ENCODE measurements around the gene ZBTB16. TPM values are rescaled to one million over a fixed set of nuclear protein-coding genes. Genes with fewer than 3 reads are reported as not detected.

Gene ZBTB16
- total and polyA plus RNA-seq, 2 donors, result 10.3 to 95.2 TPM

- H3K27ac ChIP-seq (ENCODE audit: low read depth), result no peak overlapping the region
- no peaks in the 10 kb centered on the region for H3K4me1 ChIP-seq (ENCODE audit: insufficient read depth)
- no peaks in the 10 kb centered on the region for H3K36me3 ChIP-seq (ENCODE audit: insufficient read depth)
- WGBS, result 83% methylated on average over 3 of the region's 3 CpGs
- DNase-seq (ENCODE audit: extremely low spot score), result no peak
- no peak overlapping the region for H3K4me3 ChIP-seq (ENCODE audit: low read depth, low read length)
Observed at GRCh38 chr11:114273071-114273470, 213.6 kb downstream of the ZBTB16 start.

- Histone ChIP-seq H3K4me1 (ENCODE audit: insufficient read depth) (no peaks in the 10 kb centered on the region), H3K36me3 (ENCODE audit: insufficient read depth) (no peaks in the 10 kb centered on the region), H3K27ac (ENCODE audit: low read depth) (no peak overlapping the region), H3K4me3 (ENCODE audit: low read depth, low read length) (no peak overlapping the region)
- DNase-seq (ENCODE audit: extremely low spot score), result no peak
- 80% methylated on average over 5 of the region's 5 CpGs for WGBS
Observed at GRCh38 chr11:114273890-114274635, 214.6 kb downstream of the ZBTB16 start.

- 78% methylated on average over 3 of the region's 3 CpGs for WGBS
- no peak overlapping the region for H3K4me3 ChIP-seq (ENCODE audit: low read depth, low read length)
- H3K36me3 ChIP-seq (ENCODE audit: insufficient read depth), result no peaks in the 10 kb centered on the region
- DNase-seq (ENCODE audit: extremely low spot score), result no peak
- no peaks in the 10 kb centered on the region for H3K4me1 ChIP-seq (ENCODE audit: insufficient read depth)
- H3K27ac ChIP-seq (ENCODE audit: low read depth), result no peak overlapping the region
Observed at GRCh38 chr11:114274637-114275036, 215.1 kb downstream of the ZBTB16 start.

GRCh38 chr11:114275280-114275679, 215.8 kb downstream of the ZBTB16 start:
- H3K4me1 ChIP-seq (ENCODE audit: insufficient read depth), result no peaks in the 10 kb centered on the region
- no peak overlapping the region for H3K4me3 ChIP-seq (ENCODE audit: low read depth, low read length)
- WGBS, result 70% methylated on average over 3 of the region's 3 CpGs
- no peaks in the 10 kb centered on the region for H3K36me3 ChIP-seq (ENCODE audit: insufficient read depth)
- H3K27ac ChIP-seq (ENCODE audit: low read depth), result no peak overlapping the region
- DNase-seq (ENCODE audit: extremely low spot score), result no peak

- DNase-seq (ENCODE audit: extremely low spot score), result no peak
- Histone ChIP-seq H3K4me3 (ENCODE audit: low read depth, low read length) (no peak overlapping the region), H3K4me1 (ENCODE audit: insufficient read depth) (no peaks in the 10 kb centered on the region), H3K36me3 (ENCODE audit: insufficient read depth) (no peaks in the 10 kb centered on the region), H3K27ac (ENCODE audit: low read depth) (no peak overlapping the region)
- 59% methylated on average over 5 of the region's 5 CpGs for WGBS
Observed at GRCh38 chr11:114276077-114276476, 216.6 kb downstream of the ZBTB16 start.

GRCh38 chr11:114277637-114278341, 218.3 kb downstream of the ZBTB16 start:
- Histone ChIP-seq H3K27ac (ENCODE audit: low read depth) (no peak overlapping the region), H3K4me3 (ENCODE audit: low read depth, low read length) (no peak overlapping the region), H3K4me1 (ENCODE audit: insufficient read depth) (no peaks in the 10 kb centered on the region), H3K36me3 (ENCODE audit: insufficient read depth) (no peaks in the 10 kb centered on the region)
- DNase-seq (ENCODE audit: extremely low spot score), result no peak
- 80% methylated on average over 11 of the region's 11 CpGs for WGBS

- WGBS, result 87% methylated on average over 4 of the region's 4 CpGs
- H3K4me1 ChIP-seq (ENCODE audit: insufficient read depth), result no peaks in the 10 kb centered on the region
- H3K36me3 ChIP-seq (ENCODE audit: insufficient read depth), result no peaks in the 10 kb centered on the region
- DNase-seq (ENCODE audit: extremely low spot score), result no peak
- no peak overlapping the region for H3K27ac ChIP-seq (ENCODE audit: low read depth)
- no peak overlapping the region for H3K4me3 ChIP-seq (ENCODE audit: low read depth, low read length)
Observed at GRCh38 chr11:114278342-114279065, 219.0 kb downstream of the ZBTB16 start.

- DNase-seq (ENCODE audit: extremely low spot score), result no peak
- WGBS, result 80% methylated on average over 9 of the region's 9 CpGs
- no peak overlapping the region for H3K4me3 ChIP-seq (ENCODE audit: low read depth, low read length)
- H3K4me1 ChIP-seq (ENCODE audit: insufficient read depth), result no peaks in the 10 kb centered on the region
- H3K27ac ChIP-seq (ENCODE audit: low read depth), result no peak overlapping the region
- H3K36me3 ChIP-seq (ENCODE audit: insufficient read depth), result no peaks in the 10 kb centered on the region
Observed at GRCh38 chr11:114279792-114280546, 220.5 kb downstream of the ZBTB16 start.

GRCh38 chr11:114280696-114281095, 221.2 kb downstream of the ZBTB16 start:
- Histone ChIP-seq H3K4me3 (ENCODE audit: low read depth, low read length) (no peak overlapping the region), H3K36me3 (ENCODE audit: insufficient read depth) (no peaks in the 10 kb centered on the region), H3K27ac (ENCODE audit: low read depth) (no peak overlapping the region), H3K4me1 (ENCODE audit: insufficient read depth) (no peaks in the 10 kb centered on the region)
- 54% methylated on average over 6 of the region's 6 CpGs for WGBS
- DNase-seq (ENCODE audit: extremely low spot score), result no peak

GRCh38 chr11:114281388-114281956, 222.0 kb downstream of the ZBTB16 start:
- Histone ChIP-seq H3K4me1 (ENCODE audit: insufficient read depth) (no peaks in the 10 kb centered on the region), H3K36me3 (ENCODE audit: insufficient read depth) (no peaks in the 10 kb centered on the region), H3K4me3 (ENCODE audit: low read depth, low read length) (no peak overlapping the region), H3K27ac (ENCODE audit: low read depth) (no peak overlapping the region)
- no peak for DNase-seq (ENCODE audit: extremely low spot score)
- WGBS, result 88% methylated on average over 1 of the region's 1 CpG

- no peaks in the 10 kb centered on the region for H3K4me1 ChIP-seq (ENCODE audit: insufficient read depth)
- 81% methylated on average over 3 of the region's 3 CpGs for WGBS
- H3K27ac ChIP-seq (ENCODE audit: low read depth), result no peak overlapping the region
- no peak overlapping the region for H3K4me3 ChIP-seq (ENCODE audit: low read depth, low read length)
- no peak for DNase-seq (ENCODE audit: extremely low spot score)
- no peaks in the 10 kb centered on the region for H3K36me3 ChIP-seq (ENCODE audit: insufficient read depth)
Observed at GRCh38 chr11:114282488-114282887, 223.0 kb downstream of the ZBTB16 start.

- Histone ChIP-seq H3K4me1 (ENCODE audit: insufficient read depth) (no peaks in the 10 kb centered on the region), H3K36me3 (ENCODE audit: insufficient read depth) (no peaks in the 10 kb centered on the region), H3K27ac (ENCODE audit: low read depth) (no peak overlapping the region), H3K4me3 (ENCODE audit: low read depth, low read length) (no peak overlapping the region)
- WGBS, result 83% methylated on average over 3 of the region's 3 CpGs
- no peak for DNase-seq (ENCODE audit: extremely low spot score)
Observed at GRCh38 chr11:114283422-114283821, 223.9 kb downstream of the ZBTB16 start.

GRCh38 chr11:114284021-114284420, 224.5 kb downstream of the ZBTB16 start:
- Histone ChIP-seq H3K27ac (ENCODE audit: low read depth) (no peak overlapping the region), H3K36me3 (ENCODE audit: insufficient read depth) (no peaks in the 10 kb centered on the region), H3K4me3 (ENCODE audit: low read depth, low read length) (no peak overlapping the region), H3K4me1 (ENCODE audit: insufficient read depth) (no peaks in the 10 kb centered on the region)
- 59% methylated on average over 2 of the region's 2 CpGs for WGBS
- DNase-seq (ENCODE audit: extremely low spot score), result no peak

Measured in urinary bladder (tissue), 4 donors.